Measurements from ENCODE around the gene NBEAL1.

NBEAL1 gene

DNA sequence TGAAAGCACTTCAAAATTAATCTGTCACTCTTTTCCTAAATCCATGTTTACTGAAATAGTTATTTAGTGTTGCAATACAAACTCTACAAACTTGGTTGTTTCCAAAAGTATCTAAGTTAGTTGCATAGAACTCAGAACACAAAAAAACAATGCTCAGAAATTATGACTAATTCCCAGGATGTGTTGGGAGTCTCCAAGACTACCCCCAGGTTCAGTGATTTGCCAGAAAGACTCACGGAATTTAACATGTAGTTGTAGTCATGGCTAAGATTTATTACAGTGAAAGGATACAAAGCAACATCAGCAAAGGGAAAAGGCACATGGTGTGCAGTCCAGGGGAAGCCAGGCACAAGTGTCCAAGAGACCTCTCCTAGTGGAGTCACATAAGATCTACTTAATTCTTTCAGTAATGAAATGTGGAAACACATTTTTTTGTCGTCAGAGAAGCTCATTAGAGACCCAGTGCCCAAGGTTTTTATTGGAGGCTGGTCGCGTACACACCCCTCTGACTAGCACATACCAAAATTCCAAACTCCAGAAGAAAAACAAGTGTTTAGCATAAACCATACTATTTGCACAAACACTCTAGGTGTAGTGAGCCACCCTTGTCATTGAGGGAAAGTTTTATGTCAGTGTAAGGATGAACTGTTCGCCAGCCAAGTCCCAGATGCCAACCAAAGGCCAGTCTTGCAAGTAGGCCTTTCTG, 180.8 kb downstream of the NBEAL1 start:
- no peaks in the 10 kb centered on the region for H3K9me3 ChIP-seq (ENCODE audit: insufficient read depth, low read depth, low read length)
- H3K9ac ChIP-seq (ENCODE audit: low read depth, low read length, poor library complexity, severe bottlenecking): no peak overlapping the region
- H3K4me2 ChIP-seq (ENCODE audit: low read depth, low read length, poor library complexity, severe bottlenecking): no peak overlapping the region
- H3K36me3 ChIP-seq (ENCODE audit: insufficient read depth, low read length): no peaks in the 10 kb centered on the region
- H3K27me3 ChIP-seq (ENCODE audit: insufficient read depth, low read length, poor library complexity, severe bottlenecking): no peaks in the 10 kb centered on the region
- H3K4me1 ChIP-seq (ENCODE audit: insufficient read depth, low read length, poor library complexity, severe bottlenecking): no peaks in the 10 kb centered on the region
- no peak overlapping the region for H2AFZ ChIP-seq (ENCODE audit: low read length)
- no peaks in the 10 kb centered on the region for H3K79me2 ChIP-seq (ENCODE audit: insufficient read depth, low read length)
- TF ChIP-seq, protein P1, sequence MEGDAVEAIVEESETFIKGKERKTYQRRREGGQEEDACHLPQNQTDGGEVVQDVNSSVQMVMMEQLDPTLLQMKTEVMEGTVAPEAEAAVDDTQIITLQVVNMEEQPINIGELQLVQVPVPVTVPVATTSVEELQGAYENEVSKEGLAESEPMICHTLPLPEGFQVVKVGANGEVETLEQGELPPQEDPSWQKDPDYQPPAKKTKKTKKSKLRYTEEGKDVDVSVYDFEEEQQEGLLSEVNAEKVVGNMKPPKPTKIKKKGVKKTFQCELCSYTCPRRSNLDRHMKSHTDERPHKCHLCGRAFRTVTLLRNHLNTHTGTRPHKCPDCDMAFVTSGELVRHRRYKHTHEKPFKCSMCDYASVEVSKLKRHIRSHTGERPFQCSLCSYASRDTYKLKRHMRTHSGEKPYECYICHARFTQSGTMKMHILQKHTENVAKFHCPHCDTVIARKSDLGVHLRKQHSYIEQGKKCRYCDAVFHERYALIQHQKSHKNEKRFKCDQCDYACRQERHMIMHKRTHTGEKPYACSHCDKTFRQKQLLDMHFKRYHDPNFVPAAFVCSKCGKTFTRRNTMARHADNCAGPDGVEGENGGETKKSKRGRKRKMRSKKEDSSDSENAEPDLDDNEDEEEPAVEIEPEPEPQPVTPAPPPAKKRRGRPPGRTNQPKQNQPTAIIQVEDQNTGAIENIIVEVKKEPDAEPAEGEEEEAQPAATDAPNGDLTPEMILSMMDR (conservative IDR thresholded peaks at IDR 0.05; ENCODE audit: low read length): no peak
- no peak for TF ChIP-seq EZH2phosphoT487 (IDR thresholded peaks at IDR 0.05; ENCODE audit: borderline replicate concordance)
- H3F3A ChIP-seq (ENCODE audit: low read depth): no peaks in the 10 kb centered on the region
- no peaks in the 10 kb centered on the region for H3K9me2 ChIP-seq (replicated peaks; ENCODE audit: low read depth, low read length)
- H3K4me3 ChIP-seq (ENCODE audit: low read length, poor library complexity, severe bottlenecking): no peak overlapping the region
- H4K20me1 ChIP-seq (ENCODE audit: insufficient read depth, low read length, poor library complexity, severe bottlenecking): no peaks in the 10 kb centered on the region

GRCh38 chr2:203200866-203201265, 186.2 kb downstream of the NBEAL1 start:
- no peaks in the 10 kb centered on the region for H3K79me2 ChIP-seq (ENCODE audit: insufficient read depth, low read length)
- H3K4me3 ChIP-seq (ENCODE audit: low read length, poor library complexity, severe bottlenecking): no peak overlapping the region
- TF ChIP-seq EZH2phosphoT487 (IDR thresholded peaks at IDR 0.05; ENCODE audit: borderline replicate concordance): no peak
- TF ChIP-seq, protein P1 (conservative IDR thresholded peaks at IDR 0.05; ENCODE audit: low read length): no peak
- H3K36me3 ChIP-seq (ENCODE audit: insufficient read depth, low read length): no peaks in the 10 kb centered on the region
- no peaks in the 10 kb centered on the region for H3K4me1 ChIP-seq (ENCODE audit: insufficient read depth, low read length, poor library complexity, severe bottlenecking)
- no peak overlapping the region for H3K9ac ChIP-seq (ENCODE audit: low read depth, low read length, poor library complexity, severe bottlenecking)
- H3K9me2 ChIP-seq (replicated peaks; ENCODE audit: low read depth, low read length): no peaks in the 10 kb centered on the region
- H3K9me3 ChIP-seq (ENCODE audit: insufficient read depth, low read depth, low read length): no peaks in the 10 kb centered on the region
- H3K27me3 ChIP-seq (ENCODE audit: insufficient read depth, low read length, poor library complexity, severe bottlenecking): no peaks in the 10 kb centered on the region
- H2AFZ ChIP-seq (ENCODE audit: low read length): no peak overlapping the region
- no peaks in the 10 kb centered on the region for H3F3A ChIP-seq (ENCODE audit: low read depth)
- no peak overlapping the region for H3K4me2 ChIP-seq (ENCODE audit: low read depth, low read length, poor library complexity, severe bottlenecking)
- H4K20me1 ChIP-seq (ENCODE audit: insufficient read depth, low read length, poor library complexity, severe bottlenecking): no peaks in the 10 kb centered on the region

GRCh38 chr2:203201426-203201825, 186.8 kb downstream of the NBEAL1 start:
- H3K79me2 ChIP-seq (ENCODE audit: insufficient read depth, low read length): no peaks in the 10 kb centered on the region
- H3K9me3 ChIP-seq (ENCODE audit: insufficient read depth, low read depth, low read length): no peaks in the 10 kb centered on the region
- H4K20me1 ChIP-seq (ENCODE audit: insufficient read depth, low read length, poor library complexity, severe bottlenecking): no peaks in the 10 kb centered on the region
- H3F3A ChIP-seq (ENCODE audit: low read depth): no peaks in the 10 kb centered on the region
- no peak overlapping the region for H2AFZ ChIP-seq (ENCODE audit: low read length)
- no peaks in the 10 kb centered on the region for H3K27me3 ChIP-seq (ENCODE audit: insufficient read depth, low read length, poor library complexity, severe bottlenecking)
- no peaks in the 10 kb centered on the region for H3K4me1 ChIP-seq (ENCODE audit: insufficient read depth, low read length, poor library complexity, severe bottlenecking)
- TF ChIP-seq EZH2phosphoT487 (IDR thresholded peaks at IDR 0.05; ENCODE audit: borderline replicate concordance): no peak
- TF ChIP-seq, protein P1 (conservative IDR thresholded peaks at IDR 0.05; ENCODE audit: low read length): no peak
- H3K4me3 ChIP-seq (ENCODE audit: low read length, poor library complexity, severe bottlenecking): no peak overlapping the region
- H3K9me2 ChIP-seq (replicated peaks; ENCODE audit: low read depth, low read length): no peaks in the 10 kb centered on the region
- H3K36me3 ChIP-seq (ENCODE audit: insufficient read depth, low read length): no peaks in the 10 kb centered on the region
- H3K9ac ChIP-seq (ENCODE audit: low read depth, low read length, poor library complexity, severe bottlenecking): no peak overlapping the region
- H3K4me2 ChIP-seq (ENCODE audit: low read depth, low read length, poor library complexity, severe bottlenecking): no peak overlapping the region
